HepG2 (cell line): Measurements from ENCODE around the gene VEZT. TPM values are rescaled to one million over a fixed set of nuclear protein-coding genes. Genes with fewer than 3 reads are reported as not detected.

Experiments
- CCDC6 ChIP-seq: sonication (generic); formaldehyde crosslinking; IDR thresholded peaks from 2 replicates; pipeline ENCODE4 v1.8.1; 2022; ENCODE audit warnings: mild to moderate bottlenecking, missing genetic modification reagents, moderate library complexity
- KLF12 ChIP-seq: sonication (generic); formaldehyde crosslinking; IDR thresholded peaks from 2 replicates; pipeline ENCODE4 v1.4.0; 2020; ENCODE audit warnings: missing genetic modification reagents, borderline replicate concordance
- KLF6 ChIP-seq: IDR thresholded peaks from 2 replicates; pipeline ENCODE4 v1.8.0; 2016; ENCODE audit warnings: missing biosample characterization, missing genetic modification reagents
- RARA ChIP-seq: IDR thresholded peaks from 2 replicates; pipeline ENCODE4 v1.6.1; 2016; ENCODE audit warnings: missing genetic modification reagents, missing compliant biosample characterization
- RFXAP ChIP-seq: sonication (generic); formaldehyde crosslinking; IDR thresholded peaks from 2 replicates; pipeline ENCODE4 v1.4.0; 2020; ENCODE audit warnings: missing genetic modification reagents, borderline replicate concordance
- SRSF9 ChIP-seq: fragments of 200-400 bp; formaldehyde crosslinking; IDR thresholded peaks from 2 replicates; pipeline ENCODE4 v1.6.1; 2018; ENCODE audit warnings: borderline replicate concordance, mild to moderate bottlenecking, low read depth, low read length; ENCODE audit not compliant: insufficient read depth, poor library complexity, severe bottlenecking
- THAP11 ChIP-seq: IDR thresholded peaks from 2 replicates; pipeline ENCODE4 v1.6.1; 2016; ENCODE audit warnings: missing biosample characterization, missing genetic modification reagents
- ZBTB8A ChIP-seq: sonication (generic); formaldehyde crosslinking; IDR thresholded peaks from 2 replicates; pipeline ENCODE4 v1.4.0; 2020; ENCODE audit warnings: mild to moderate bottlenecking, low read depth, missing genetic modification reagents, borderline replicate concordance
- ZKSCAN8 ChIP-seq: IDR thresholded peaks from 2 replicates; pipeline ENCODE4 v1.6.1; 2016; ENCODE audit warnings: borderline replicate concordance, missing genetic modification reagents, missing compliant biosample characterization
- ZNF296 ChIP-seq: sonication (generic); formaldehyde crosslinking; conservative IDR thresholded peaks from 2 replicates; pipeline ENCODE4 v1.5.0; 2020; ENCODE audit warnings: mild to moderate bottlenecking, missing genetic modification reagents
- ZNF350 ChIP-seq: sonication (generic); formaldehyde crosslinking; IDR thresholded peaks from 2 replicates; pipeline ENCODE4 v1.4.0; 2020; ENCODE audit warnings: mild to moderate bottlenecking, low read depth, missing genetic modification reagents, borderline replicate concordance
- ZNF446 ChIP-seq: sonication (generic); formaldehyde crosslinking; IDR thresholded peaks from 2 replicates; pipeline ENCODE4 v1.5.0; 2020; ENCODE audit warnings: mild to moderate bottlenecking, missing genetic modification reagents
- ZNF546 ChIP-seq: sonication (generic); formaldehyde crosslinking; conservative IDR thresholded peaks from 2 replicates; pipeline ENCODE4 v1.8.1; 2023; ENCODE audit warnings: mild to moderate bottlenecking, missing genetic modification reagents
- ZNF563 ChIP-seq: sonication (generic); formaldehyde crosslinking; IDR thresholded peaks from 2 replicates; pipeline ENCODE4 v1.8.0; 2022; ENCODE audit warnings: mild to moderate bottlenecking, moderate library complexity, missing genetic modification reagents
- polyA plus RNA-seq, 8 experiments: library from polyadenylated mRNA; depleted of rRNA in 3 of 8; stranded (reverse) in 7 of 8; unstranded in 1 of 8; fragments of >200 nt; fragmentation: Illumina TruSeq in 4 of 8; extraction: Trizol in 4 of 8; gene quantifications; 2 replicates each; pipeline versions ENCODE4 v1.2.1 to v1.2.3, GENCODE V29; 2011 to 2016; ENCODE audit warnings: low read depth in 4 of 8, missing spikeins in 1 of 8, mixed read lengths in 1 of 8; ENCODE audit not compliant: insufficient read depth in 1 of 8
- total RNA-seq, 5 experiments: library from RNA; depleted of rRNA; stranded (reverse); fragments of >200 nt; fragmentation: Illumina TruSeq; extraction: Trizol; gene quantifications; 2 replicates each; pipeline ENCODE4 v1.2.3, GENCODE V29; 2016; ENCODE audit warnings: low read depth in 1 of 5
- TF ChIP-seq, protein P1 (sequence below): sonication (generic); formaldehyde crosslinking; IDR thresholded peaks from 2 replicates; pipeline ENCODE4 v1.5.0; 2020; ENCODE audit warnings: missing genetic modification reagents
- TF ChIP-seq, protein P2 (sequence below): sonication (generic); formaldehyde crosslinking; IDR thresholded peaks from 2 replicates; pipeline ENCODE4 v1.4.0; 2020; ENCODE audit warnings: missing genetic modification reagents
- TF ChIP-seq, protein P3 (sequence below): sonication (generic); formaldehyde crosslinking; IDR thresholded peaks from 2 replicates; pipeline ENCODE4 v1.8.0; 2022; ENCODE audit warnings: mild to moderate bottlenecking, missing genetic modification reagents
- TF ChIP-seq, protein P4 (sequence below): sonication (generic); formaldehyde crosslinking; IDR thresholded peaks from 2 replicates; pipeline ENCODE4 v1.4.0; 2020; ENCODE audit warnings: missing genetic modification reagents
- TF ChIP-seq, protein P5 (sequence below): sonication (generic); formaldehyde crosslinking; conservative IDR thresholded peaks from 2 replicates; pipeline ENCODE4 v1.4.0; 2020; ENCODE audit warnings: missing genetic modification reagents

Gene VEZT
- total and polyA plus RNA-seq, 2 of the 13 experiments (the other 11 are each of a cell fraction or from before 2014, with no cell fraction given): 35.5 to 51.6 TPM

DNA sequence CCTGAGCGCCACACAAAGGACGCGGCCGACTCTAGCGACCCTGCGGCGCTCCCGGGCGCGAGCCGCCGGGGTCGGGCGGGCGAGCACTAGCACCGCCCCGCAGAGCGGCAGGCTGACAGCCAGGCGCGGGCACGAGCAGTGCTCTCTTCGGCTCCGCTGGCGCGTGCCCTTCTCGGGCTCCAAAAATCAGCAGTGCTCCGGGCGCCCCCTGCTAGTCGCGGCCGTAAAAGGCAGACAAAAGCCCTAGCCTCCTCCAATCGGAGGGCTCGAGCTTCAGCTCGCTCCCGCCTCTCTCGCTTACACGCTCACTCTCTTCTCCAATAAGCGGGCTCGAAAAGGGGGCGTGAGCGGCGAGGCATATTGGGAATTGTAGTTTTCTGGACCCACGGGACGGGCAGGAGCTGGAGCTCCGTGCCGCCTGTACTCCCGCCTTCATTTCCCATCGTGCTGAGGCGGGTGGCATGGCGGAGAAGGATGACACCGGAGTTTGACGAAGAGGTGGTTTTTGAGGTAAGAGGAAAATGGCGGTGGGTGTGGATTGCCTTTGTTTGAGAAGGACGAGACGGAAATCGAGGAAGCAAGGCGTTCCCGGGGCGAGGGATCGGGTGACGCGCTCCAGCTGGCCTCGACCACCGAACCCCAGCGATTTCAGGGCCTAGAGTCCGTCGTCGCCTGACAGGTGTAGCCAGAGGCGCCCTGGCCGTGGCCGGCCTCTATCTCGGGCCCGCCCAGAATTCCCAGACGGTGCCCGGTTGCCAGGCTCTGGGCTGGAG lies at the start of gene VEZT, which contains the start of gene FGD6 (continued):
- TF ChIP-seq ZNF296 (CRISPR knock-in tag) (0 out of 2 replicates have a peak, but pooled peaks have one; percentile 32), ZBTB8A (CRISPR knock-in tag) (no peak; the same call in 1 of the 2 replicates), CCDC6 (CRISPR knock-in tag) (peak; percentile 63; the same call in 1 of the 2 replicates), SRSF9 (no peak), KLF6 (CRISPR knock-in tag) (peak; percentile 69; the same call in 1 of the 2 replicates), ZNF446 (CRISPR knock-in tag) (0 out of 2 replicates have a peak, but pooled peaks have one; percentile 54), ZNF563 (CRISPR knock-in tag) (peak; percentile 59; the same call in 1 of the 2 replicates), ZNF350 (CRISPR knock-in tag) (peak; percentile 60; the same call in 1 of the 2 replicates), RFXAP (CRISPR knock-in tag) (peak; percentile 61), KLF12 (CRISPR knock-in tag) (no peak), ZNF546 (CRISPR knock-in tag) (peak; percentile 85; the same call in 1 of the 2 replicates), THAP11 (CRISPR knock-in tag) (peak; percentile 100), RARA (CRISPR knock-in tag) (peak; percentile 35), ZKSCAN8 (CRISPR knock-in tag) (peak; percentile 50; the same call in 1 of the 2 replicates)
- TF ChIP-seq, protein P1, sequence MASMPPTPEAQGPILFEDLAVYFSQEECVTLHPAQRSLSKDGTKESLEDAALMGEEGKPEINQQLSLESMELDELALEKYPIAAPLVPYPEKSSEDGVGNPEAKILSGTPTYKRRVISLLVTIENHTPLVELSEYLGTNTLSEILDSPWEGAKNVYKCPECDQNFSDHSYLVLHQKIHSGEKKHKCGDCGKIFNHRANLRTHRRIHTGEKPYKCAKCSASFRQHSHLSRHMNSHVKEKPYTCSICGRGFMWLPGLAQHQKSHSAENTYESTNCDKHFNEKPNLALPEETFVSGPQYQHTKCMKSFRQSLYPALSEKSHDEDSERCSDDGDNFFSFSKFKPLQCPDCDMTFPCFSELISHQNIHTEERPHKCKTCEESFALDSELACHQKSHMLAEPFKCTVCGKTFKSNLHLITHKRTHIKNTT: no peak
- TF ChIP-seq, protein P2, sequence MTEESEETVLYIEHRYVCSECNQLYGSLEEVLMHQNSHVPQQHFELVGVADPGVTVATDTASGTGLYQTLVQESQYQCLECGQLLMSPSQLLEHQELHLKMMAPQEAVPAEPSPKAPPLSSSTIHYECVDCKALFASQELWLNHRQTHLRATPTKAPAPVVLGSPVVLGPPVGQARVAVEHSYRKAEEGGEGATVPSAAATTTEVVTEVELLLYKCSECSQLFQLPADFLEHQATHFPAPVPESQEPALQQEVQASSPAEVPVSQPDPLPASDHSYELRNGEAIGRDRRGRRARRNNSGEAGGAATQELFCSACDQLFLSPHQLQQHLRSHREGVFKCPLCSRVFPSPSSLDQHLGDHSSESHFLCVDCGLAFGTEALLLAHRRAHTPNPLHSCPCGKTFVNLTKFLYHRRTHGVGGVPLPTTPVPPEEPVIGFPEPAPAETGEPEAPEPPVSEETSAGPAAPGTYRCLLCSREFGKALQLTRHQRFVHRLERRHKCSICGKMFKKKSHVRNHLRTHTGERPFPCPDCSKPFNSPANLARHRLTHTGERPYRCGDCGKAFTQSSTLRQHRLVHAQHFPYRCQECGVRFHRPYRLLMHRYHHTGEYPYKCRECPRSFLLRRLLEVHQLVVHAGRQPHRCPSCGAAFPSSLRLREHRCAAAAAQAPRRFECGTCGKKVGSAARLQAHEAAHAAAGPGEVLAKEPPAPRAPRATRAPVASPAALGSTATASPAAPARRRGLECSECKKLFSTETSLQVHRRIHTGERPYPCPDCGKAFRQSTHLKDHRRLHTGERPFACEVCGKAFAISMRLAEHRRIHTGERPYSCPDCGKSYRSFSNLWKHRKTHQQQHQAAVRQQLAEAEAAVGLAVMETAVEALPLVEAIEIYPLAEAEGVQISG (CRISPR knock-in tag): peak; percentile 86
- TF ChIP-seq, protein P3, sequence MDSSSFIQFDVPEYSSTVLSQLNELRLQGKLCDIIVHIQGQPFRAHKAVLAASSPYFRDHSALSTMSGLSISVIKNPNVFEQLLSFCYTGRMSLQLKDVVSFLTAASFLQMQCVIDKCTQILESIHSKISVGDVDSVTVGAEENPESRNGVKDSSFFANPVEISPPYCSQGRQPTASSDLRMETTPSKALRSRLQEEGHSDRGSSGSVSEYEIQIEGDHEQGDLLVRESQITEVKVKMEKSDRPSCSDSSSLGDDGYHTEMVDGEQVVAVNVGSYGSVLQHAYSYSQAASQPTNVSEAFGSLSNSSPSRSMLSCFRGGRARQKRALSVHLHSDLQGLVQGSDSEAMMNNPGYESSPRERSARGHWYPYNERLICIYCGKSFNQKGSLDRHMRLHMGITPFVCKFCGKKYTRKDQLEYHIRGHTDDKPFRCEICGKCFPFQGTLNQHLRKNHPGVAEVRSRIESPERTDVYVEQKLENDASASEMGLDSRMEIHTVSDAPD: peak; percentile 30; the same call in 1 of the 2 replicates
- TF ChIP-seq, protein P4, sequence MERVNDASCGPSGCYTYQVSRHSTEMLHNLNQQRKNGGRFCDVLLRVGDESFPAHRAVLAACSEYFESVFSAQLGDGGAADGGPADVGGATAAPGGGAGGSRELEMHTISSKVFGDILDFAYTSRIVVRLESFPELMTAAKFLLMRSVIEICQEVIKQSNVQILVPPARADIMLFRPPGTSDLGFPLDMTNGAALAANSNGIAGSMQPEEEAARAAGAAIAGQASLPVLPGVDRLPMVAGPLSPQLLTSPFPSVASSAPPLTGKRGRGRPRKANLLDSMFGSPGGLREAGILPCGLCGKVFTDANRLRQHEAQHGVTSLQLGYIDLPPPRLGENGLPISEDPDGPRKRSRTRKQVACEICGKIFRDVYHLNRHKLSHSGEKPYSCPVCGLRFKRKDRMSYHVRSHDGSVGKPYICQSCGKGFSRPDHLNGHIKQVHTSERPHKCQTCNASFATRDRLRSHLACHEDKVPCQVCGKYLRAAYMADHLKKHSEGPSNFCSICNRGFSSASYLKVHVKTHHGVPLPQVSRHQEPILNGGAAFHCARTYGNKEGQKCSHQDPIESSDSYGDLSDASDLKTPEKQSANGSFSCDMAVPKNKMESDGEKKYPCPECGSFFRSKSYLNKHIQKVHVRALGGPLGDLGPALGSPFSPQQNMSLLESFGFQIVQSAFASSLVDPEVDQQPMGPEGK (CRISPR knock-in tag): peak; percentile 10; the same call in 1 of the 2 replicates
- TF ChIP-seq, protein P5, sequence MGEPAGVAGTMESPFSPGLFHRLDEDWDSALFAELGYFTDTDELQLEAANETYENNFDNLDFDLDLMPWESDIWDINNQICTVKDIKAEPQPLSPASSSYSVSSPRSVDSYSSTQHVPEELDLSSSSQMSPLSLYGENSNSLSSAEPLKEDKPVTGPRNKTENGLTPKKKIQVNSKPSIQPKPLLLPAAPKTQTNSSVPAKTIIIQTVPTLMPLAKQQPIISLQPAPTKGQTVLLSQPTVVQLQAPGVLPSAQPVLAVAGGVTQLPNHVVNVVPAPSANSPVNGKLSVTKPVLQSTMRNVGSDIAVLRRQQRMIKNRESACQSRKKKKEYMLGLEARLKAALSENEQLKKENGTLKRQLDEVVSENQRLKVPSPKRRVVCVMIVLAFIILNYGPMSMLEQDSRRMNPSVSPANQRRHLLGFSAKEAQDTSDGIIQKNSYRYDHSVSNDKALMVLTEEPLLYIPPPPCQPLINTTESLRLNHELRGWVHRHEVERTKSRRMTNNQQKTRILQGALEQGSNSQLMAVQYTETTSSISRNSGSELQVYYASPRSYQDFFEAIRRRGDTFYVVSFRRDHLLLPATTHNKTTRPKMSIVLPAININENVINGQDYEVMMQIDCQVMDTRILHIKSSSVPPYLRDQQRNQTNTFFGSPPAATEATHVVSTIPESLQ: no peak
